H1 (cell line): ENCODE measurements around the gene OR5C1.

Experiments
- MAFK ChIP-seq: IDR thresholded peaks from 2 replicates; pipeline ENCODE4 v1.6.1; 2012; ENCODE audit warnings: low read depth, mild to moderate bottlenecking, improper control_type of control experiment, low read length
- TF ChIP-seq, protein P1 (sequence below), 3 experiments: IDR thresholded peaks; 1 replicate in 2 of 3; 2 replicates in 1 of 3; pipeline versions ENCODE4 v1.5.1 to v1.6.1; 2011; ENCODE audit warnings: low read length in 3 of 3, mild to moderate bottlenecking in 3 of 3, inconsistent platforms in 2 of 3, low read depth in 1 of 3, moderate library complexity in 1 of 3; ENCODE audit not compliant: insufficient read depth in 1 of 3; ENCODE audit errors: control extremely low read depth in 1 of 3
- TF ChIP-seq, protein P2 (sequence below): IDR thresholded peaks from 2 replicates; pipeline ENCODE4 v1.6.1; 2011; ENCODE audit warnings: low read length, improper control_type of control experiment

DNA sequence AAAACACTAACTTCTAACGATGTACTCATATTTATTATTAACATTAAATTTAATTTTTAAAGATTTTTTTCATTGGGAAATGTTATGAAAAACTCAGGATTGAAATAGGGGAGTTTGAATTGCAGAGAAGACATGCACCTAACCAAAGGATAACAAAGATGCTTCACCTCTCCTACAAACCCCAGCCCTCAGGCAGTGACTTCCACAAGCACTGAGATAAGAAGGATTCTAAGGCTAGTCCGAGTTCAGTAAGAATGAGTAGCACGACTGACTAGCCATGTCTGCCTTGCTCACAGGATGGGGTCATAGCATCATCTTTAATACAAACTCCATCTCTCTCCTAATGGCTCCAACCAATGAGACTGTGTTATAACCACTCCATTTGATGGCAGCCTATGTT lies 7.1 kb upstream of the OR5C1 start:
- TF ChIP-seq MAFK = no peak
- TF ChIP-seq, protein P1, sequence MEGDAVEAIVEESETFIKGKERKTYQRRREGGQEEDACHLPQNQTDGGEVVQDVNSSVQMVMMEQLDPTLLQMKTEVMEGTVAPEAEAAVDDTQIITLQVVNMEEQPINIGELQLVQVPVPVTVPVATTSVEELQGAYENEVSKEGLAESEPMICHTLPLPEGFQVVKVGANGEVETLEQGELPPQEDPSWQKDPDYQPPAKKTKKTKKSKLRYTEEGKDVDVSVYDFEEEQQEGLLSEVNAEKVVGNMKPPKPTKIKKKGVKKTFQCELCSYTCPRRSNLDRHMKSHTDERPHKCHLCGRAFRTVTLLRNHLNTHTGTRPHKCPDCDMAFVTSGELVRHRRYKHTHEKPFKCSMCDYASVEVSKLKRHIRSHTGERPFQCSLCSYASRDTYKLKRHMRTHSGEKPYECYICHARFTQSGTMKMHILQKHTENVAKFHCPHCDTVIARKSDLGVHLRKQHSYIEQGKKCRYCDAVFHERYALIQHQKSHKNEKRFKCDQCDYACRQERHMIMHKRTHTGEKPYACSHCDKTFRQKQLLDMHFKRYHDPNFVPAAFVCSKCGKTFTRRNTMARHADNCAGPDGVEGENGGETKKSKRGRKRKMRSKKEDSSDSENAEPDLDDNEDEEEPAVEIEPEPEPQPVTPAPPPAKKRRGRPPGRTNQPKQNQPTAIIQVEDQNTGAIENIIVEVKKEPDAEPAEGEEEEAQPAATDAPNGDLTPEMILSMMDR (IDR thresholded peaks at IDR 0.05; ENCODE audit: control extremely low read depth in 1 of 3, insufficient read depth in 1 of 3, low read depth in 1 of 3, low read length in 3 of 3) = no peak
- TF ChIP-seq, protein P2, sequence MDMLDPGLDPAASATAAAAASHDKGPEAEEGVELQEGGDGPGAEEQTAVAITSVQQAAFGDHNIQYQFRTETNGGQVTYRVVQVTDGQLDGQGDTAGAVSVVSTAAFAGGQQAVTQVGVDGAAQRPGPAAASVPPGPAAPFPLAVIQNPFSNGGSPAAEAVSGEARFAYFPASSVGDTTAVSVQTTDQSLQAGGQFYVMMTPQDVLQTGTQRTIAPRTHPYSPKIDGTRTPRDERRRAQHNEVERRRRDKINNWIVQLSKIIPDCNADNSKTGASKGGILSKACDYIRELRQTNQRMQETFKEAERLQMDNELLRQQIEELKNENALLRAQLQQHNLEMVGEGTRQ = no peak
